Measurements from ENCODE around the gene SLC2A13. TPM values are rescaled to one million over a fixed set of nuclear protein-coding genes. Genes with fewer than 3 reads are reported as not detected.
"Not testable (repeated sequence)": the region's sequence is repeated elsewhere in the genome, so short reads cannot be mapped to it uniquely, and the experiment has no call there.

SLC2A13 gene
- polyA plus RNA-seq, 1 donor, result 3.5 TPM

- no peak for DNase-seq (ENCODE audit: low read depth)
Measured at GRCh38 chr12:39868328-39868725, 237.6 kb downstream of the SLC2A13 start.

- no peak for DNase-seq (ENCODE audit: low read depth)
Measured at GRCh38 chr12:39867631-39868327, 238.1 kb downstream of the SLC2A13 start.

GRCh38 chr12:39866135-39866534, 239.7 kb downstream of the SLC2A13 start:
- no peak for DNase-seq (ENCODE audit: low read depth)

GRCh38 chr12:39860695-39861094, 245.2 kb downstream of the SLC2A13 start:
- DNase-seq (ENCODE audit: low read depth), result no peak

DNA sequence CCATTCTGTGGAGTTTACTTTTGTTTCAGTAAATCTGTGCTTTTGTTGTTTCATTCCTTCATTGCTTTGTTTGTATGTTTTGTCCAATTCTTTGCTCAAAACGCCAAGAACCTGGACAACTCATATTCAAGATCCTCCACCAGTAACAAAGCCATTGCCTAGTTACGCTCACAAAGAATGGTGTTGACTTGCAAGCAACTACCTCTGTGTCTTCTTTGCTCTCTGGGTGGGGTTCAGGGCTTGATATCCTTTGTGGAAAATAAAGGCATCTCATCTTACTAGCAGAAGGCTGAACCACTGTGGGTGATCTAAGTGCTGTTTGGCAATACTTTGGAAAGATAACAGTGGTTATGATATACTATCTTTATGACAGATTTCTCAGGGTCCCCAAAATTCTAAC, 252.9 kb downstream of the SLC2A13 start:
- DNase-seq (ENCODE audit: low read depth), result no peak

- no peak for DNase-seq (ENCODE audit: low read depth)
Measured at GRCh38 chr12:39852346-39852745, 253.5 kb downstream of the SLC2A13 start.

DNA sequence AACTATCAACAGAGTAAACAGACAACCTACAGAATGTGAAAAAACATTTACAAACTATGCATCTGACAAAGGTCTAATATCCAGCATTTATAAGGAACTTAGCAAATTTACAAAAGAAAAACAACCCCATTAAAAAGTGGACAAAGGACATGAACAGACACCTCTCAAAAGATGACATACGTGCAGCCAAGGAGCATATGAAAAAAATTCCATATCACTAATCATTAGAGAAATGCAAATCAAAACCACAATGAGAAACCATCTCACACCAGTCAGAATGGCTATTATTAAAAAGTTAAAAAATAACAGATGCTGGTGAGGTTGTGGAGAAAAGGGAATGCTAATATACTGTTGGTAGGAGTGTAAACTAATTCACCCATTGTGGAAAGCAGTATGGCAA, 257.7 kb downstream of the SLC2A13 start:
- not testable (repeated sequence) for DNase-seq (ENCODE audit: low read depth)

GRCh38 chr12:39846971-39847650, 258.8 kb downstream of the SLC2A13 start:
- no peak for DNase-seq (ENCODE audit: low read depth)

- no peak for DNase-seq (ENCODE audit: low read depth)
Measured at GRCh38 chr12:39846304-39846703, 259.6 kb downstream of the SLC2A13 start.

GRCh38 chr12:39840422-39840821, 265.5 kb downstream of the SLC2A13 start:
- no peak for DNase-seq (ENCODE audit: low read depth)

- DNase-seq (ENCODE audit: low read depth), result no peak
Measured at GRCh38 chr12:39839072-39839471, 266.8 kb downstream of the SLC2A13 start.

DNA sequence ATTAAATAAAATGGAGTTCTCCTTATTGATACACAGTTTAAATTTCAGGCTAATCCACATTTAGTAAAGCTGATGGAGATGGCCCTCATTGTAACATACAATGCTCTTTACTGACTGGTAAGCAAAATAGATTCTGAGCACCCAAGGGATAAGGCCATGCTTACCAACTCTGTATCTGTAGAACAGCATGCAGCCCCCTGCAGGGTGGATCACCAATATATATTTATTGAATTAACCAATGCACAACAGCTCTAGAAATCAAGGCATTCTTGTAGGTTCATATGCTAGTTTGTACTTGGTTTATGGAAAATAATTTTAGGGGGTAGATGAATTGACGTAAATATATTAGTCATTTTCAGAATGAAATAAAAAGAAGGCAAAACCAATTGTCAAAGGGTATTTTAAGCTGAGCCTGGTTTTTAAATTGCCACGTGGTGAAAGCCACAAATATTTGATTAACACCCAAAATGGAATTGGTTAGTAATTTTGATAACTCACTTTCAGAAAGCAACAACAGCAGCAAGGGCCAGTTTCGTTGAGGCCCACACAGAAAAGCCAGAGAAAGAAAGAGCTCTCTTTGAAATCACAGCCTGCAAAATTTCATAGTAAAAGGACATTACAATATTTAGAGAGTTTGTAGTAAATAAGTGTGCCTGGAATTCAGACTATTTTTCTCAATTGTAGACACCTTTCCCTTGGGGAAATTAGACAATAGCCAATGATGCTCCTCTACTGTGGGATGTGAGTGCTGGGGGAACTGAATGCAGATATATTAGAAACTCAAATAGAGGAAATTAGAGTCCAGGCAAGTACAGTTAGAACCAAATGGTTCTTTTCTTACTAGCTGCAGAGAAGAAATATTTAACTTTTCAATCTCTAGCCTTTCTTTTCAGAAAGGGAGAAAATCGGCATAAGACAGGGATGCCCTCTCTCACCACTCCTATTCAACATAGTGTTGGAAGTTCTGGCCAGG, 270.1 kb downstream of the SLC2A13 start:
- DNase-seq (ENCODE audit: low read depth), result no peak

DNA sequence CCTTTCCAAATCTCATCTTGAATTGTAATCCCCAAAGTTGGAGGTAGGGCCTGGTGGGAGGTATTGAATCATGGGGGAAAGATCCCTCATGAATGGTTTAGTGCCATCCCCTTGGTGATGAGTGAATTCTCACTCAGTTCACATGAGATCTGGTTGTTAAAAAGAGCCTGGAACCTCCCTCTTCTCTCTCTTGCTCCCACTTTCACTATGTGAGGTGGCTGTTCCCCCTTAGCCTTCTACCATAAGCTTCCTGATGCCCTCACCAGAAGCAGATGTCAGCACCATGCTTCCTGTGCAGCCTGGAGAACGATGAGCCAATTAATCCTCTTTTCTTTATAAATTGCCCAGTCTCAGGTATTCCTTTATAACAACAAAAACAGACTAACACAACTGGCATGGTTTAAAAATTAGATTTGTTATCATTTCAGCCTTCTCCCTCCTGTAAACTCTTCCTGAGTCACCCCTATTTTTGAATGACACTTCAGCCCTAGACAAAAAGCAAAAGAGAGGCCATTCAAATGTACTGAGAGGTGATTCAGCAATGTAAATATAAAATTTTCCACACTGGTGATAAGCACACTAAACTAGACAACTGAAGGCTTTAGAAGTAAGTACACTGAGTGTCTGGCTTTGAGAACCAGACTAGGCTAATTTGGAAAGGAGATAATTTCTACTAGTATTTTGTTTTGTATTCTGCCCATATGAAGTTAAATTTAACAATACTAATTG, 274.1 kb downstream of the SLC2A13 start:
- DNase-seq (ENCODE audit: low read depth), result no peak

- DNase-seq (ENCODE audit: low read depth), result no peak
Measured at GRCh38 chr12:39830852-39831520, 274.9 kb downstream of the SLC2A13 start.

- DNase-seq (ENCODE audit: low read depth), result peak; percentile 36
Measured at GRCh38 chr12:39830171-39830570, 275.7 kb downstream of the SLC2A13 start.

GRCh38 chr12:39824505-39825212, 281.2 kb downstream of the SLC2A13 start:
- DNase-seq (ENCODE audit: low read depth), result no peak

DNA sequence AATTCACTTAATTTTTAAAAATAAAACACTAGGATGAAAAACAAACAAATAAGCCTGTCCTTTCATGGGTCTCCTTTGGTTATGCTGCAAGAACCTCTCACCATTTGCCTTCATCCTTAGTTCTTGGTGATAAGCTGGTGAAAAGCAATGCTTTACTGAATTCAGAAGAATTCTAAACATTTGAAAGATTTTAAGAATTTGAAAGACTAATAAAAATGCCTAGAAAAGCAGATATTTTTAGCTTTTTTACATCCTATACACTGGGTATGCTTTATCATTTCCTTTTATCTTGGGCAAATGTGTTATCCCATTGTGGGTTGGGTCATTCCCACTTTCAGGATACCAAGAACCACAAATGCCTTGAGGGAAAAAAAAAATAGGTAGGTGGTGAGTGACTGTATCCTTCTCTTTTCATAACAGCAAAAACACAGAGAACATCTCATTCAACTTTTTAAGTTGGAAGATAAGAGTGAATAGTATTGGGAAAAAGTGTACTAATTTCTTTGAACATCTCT, 289.2 kb downstream of the SLC2A13 start:
- DNase-seq (ENCODE audit: low read depth), result no peak

DNA sequence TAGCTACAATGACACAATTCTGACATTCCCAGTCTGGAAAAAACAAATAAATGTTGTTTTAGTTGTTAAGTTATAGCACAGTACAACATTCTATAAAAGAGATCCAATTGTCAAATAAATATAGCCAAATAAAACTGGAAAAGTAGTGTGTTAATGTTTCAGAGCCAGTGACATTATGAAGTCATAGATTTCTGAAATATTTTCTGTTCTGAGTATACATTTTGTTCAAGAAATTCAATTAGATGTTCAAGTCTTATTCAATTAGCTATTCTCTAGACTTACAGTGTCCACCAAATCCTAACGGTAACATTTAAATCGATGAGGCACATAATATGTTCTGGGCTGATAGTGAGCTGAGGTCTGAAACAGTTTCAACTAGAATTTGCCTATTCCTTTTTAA, 290.1 kb downstream of the SLC2A13 start:
- DNase-seq (ENCODE audit: low read depth), result no peak

GRCh38 chr12:39814626-39815025, 291.3 kb downstream of the SLC2A13 start:
- no peak for DNase-seq (ENCODE audit: low read depth)

DNA sequence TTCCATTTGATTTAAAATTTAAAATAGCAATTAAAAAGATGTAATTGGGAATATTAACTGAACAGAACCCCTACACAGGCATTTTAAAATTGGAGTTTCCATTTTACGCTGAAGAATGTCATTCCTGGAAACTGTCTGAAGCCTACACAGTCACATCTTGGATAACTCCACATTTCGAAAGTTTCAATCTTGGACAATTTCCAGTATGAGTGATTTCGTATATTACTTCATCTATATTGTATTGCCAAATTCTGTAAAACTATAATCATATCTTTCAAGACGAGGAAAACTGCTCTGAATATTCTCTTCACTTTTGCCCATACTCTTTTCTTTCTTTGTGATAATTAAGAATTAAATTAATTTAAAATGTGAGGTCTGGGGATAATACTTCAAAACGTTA, 292.1 kb downstream of the SLC2A13 start:
- DNase-seq (ENCODE audit: low read depth), result peak; percentile 78

Measured in forelimb muscle (tissue), 1 donor.